ENCODE data around the gene EXT2. TPM values are rescaled to one million over a fixed set of nuclear protein-coding genes. Genes with fewer than 3 reads are reported as not detected.

Gene EXT2
- total RNA-seq: 119 and 128 TPM in 2 replicates

- DNase-seq (ENCODE audit: low read depth in 2 of 2): peak; percentile 61 to 86
These were observed at the start of gene EXT2 for GRCh38 chr11:44095506-44096359. TSS of gene EXT2 (plus strand) at chr11:44095678. CDS start at chr11:44107713, 12,035 bp downstream.

DNA sequence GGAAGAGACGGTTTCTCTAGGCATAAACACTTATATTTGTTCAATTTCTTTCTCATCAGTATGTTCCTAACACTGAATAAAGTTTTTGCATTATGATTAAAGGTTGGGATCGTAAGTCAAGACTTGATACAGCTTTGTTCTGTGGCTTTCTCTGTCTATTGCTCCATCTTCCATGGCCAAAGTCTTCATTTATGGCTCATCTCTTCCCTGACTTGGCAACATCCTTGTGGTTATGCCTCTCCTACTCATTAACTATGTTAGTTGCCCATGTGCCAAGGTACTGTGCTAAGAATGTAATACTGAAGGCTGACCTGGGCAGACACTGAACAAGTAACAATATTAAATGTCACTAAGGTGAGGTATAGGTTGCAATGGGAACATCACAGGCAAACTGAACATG lies 49.3 kb upstream of the EXT2 start:
- no peak for DNase-seq (ENCODE audit: low read depth in 2 of 2)

- no peak for DNase-seq (ENCODE audit: low read depth in 2 of 2)
These were observed 48.2 kb upstream of the EXT2 start for GRCh38 chr11:44047298-44047697.

DNA sequence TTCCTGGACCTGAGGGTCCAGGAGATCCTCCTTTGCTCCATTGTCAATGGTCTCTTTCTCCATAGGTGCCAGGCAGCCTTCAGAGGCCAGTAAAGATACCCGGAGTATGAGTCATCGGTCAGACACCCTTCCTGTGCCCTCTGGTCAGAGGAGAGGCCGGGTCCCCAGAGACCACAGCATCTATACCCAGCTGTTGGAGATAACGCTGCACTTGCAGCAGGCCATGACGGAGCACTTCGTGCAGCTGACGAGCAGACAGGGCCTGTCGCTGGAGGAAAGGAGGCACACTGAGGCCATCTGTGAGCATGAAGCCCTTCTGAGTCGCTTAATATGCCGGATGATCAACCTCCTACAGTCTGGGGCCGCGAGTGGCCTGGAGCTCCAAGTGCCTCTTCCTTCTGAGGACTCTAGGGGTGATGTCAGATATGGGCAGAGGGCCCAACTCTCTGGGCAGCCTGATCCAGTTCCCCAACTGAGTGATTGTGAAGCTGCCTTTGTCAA lies 47.5 kb upstream of the EXT2 start, which contains the start of gene ACCSL:
Gene ACCSL, plus strand, starts transcription at position 51 of the 501 bp plus-strand sequence. Its CDS starts 56 bp downstream, at position 107.
- DNase-seq (ENCODE audit: low read depth in 2 of 2): no peak

- DNase-seq (ENCODE audit: low read depth in 2 of 2): no peak
These were observed 45.6 kb upstream of the EXT2 start for GRCh38 chr11:44049832-44050231.

DNA sequence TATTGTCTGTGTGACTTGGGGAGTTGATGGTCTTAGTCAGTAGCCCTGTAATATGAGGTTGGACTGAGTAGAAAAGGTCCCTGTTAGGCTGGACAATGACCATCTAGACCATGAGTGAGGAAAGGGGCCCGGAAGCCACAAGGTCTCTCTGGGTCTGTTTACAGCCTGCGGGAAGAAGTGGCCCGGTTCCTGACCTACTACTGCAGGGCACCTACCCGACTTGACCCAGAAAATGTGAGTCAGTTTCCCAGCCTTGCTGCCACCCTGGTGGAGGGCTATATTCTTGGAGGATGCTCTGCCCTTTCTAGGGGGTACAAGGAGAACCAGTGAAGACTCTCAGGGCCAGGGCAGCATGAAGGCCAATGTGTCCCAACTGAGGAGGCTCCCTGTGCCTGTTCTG lies 44.3 kb upstream of the EXT2 start:
- DNase-seq (ENCODE audit: low read depth in 2 of 2): no peak

DNA sequence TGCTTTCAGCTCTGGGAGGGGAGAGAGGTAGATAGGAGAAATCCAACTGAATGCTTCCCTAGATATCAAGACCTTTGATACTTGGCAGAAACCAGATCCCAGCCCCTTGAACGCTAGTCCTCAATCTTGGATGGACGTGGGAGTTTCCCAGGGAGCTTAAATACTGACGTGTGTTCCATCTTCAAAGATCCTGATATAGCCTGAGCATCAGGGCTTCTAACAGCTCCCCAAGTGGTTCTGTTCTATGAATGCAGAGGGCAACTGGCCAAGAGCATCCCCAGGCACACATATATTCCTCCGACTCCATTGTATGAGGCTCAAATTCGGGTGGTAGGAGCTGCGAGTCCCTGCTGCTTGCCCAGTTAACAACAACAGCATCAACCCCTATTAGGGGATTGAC lies 38.1 kb upstream of the EXT2 start:
- no peak for DNase-seq (ENCODE audit: low read depth in 2 of 2)

DNA sequence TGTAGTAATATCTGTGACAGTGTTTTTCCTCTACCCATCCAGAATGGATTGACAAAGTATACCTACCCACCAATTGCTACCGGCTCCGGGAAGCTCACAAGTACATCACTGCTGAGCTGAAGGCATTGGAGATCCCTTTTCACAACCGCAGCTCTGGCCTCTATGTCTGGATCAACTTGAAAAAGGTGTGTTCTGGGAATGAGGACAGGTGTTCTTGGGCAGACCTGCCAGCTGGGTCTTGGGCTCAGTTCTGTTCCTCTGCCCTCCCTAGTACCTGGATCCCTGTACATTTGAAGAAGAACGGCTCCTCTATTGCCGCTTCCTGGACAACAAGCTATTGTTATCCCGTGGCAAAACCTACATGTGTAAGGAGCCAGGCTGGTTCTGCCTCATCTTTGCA lies 37.2 kb upstream of the EXT2 start:
- DNase-seq (ENCODE audit: low read depth in 2 of 2): no peak

DNA sequence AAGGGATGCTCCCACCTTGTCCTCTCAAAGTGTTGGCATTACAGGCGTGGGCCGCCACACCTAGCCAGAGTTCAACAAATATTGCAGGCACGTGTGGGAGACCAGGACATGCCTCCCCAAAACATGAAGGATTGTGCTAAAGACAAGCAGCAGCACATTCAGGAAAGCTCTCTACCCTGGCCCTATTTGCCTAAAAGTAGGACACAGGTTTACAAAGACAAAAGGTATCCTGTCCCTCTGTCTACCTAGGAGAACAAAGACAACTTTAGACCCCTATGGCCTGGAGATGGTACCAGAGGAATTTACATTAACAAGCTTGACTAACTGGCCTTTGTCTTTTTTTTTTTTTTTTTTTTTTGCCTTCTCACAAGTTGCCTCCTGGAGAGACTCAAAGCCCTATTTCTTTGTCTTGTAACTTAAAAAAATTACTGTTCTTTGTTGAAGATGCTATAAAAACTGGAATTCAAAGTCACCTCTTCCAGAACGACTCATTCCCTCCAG lies 30.3 kb upstream of the EXT2 start:
- no peak for DNase-seq (ENCODE audit: low read depth in 2 of 2)

DNA sequence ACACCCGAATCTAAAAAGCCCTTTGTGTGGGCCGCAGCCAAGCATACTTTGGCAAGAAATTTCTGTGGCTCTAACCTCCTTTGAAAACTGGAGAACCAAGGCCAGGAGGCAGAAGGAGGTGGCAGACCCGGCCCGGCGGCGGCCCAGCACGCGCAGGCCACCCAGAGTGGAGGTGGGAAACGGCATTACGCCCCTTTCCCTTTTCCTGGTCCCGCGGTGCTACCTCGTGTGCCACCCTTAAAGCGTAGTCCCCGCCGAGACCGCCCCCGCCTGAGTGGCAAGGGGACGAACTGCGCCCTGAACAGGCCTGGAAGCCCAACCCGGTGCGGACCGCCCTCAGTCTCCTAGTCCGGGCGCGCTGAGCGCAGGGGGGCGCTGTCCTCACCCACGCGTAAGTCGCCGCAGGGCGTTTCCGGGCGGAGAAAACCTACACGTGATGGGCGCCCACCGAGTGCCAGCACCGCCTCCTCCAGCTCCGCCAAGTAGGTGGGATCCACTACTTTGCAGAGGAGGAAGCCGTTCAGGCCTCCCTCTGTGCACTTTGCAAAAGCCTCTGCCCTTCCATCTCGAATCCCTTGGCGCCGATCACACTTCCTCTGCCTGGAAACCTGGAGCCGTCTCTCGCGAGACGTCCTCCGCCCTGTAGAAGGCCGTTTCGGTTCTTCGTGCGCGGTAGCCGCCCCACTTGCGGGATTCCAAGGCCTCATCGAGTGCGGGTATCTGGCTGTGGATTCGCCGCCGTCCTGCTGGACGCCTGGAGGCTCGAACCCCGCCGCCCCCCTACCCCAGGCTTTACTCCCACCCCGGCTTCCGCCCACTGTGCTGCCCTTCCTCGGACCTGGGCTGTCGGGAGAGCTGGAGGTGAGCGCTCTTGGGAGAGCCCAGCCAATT lies 29.4 kb upstream of the EXT2 start, which contains the start of gene ACCS:
Gene ACCS, plus strand, starts transcription at position 430 of the 891 bp plus-strand sequence. CDS start 1,358 bp downstream, outside the sequence.
- peak; percentile 81 to 93 for DNase-seq (ENCODE audit: low read depth in 2 of 2)

DNA sequence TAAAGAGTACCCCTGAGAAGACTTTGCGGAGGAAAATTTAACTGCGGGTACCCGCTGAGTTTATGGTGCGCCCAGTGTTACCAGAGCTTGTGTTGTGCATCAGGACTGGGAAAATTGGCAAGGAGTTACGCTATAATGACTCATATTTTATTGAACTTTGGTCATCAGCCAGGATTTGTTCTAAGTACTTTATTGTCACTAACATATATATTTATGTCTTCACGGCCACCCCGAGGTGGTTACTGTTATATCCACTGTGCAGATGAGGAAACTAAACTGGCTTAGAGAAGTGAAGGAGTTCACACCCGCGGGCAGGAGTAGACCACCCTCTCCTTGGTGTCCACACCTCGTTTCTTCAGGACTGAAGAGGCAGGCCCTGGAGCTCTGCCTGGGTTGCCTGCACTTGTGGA lies 28.7 kb upstream of the EXT2 start:
- peak; percentile 75 to 84 for DNase-seq (ENCODE audit: low read depth in 2 of 2)

GRCh38 chr11:44067266-44067665 lies 28.2 kb upstream of the EXT2 start:
- no peak for DNase-seq (ENCODE audit: low read depth in 2 of 2)

DNA sequence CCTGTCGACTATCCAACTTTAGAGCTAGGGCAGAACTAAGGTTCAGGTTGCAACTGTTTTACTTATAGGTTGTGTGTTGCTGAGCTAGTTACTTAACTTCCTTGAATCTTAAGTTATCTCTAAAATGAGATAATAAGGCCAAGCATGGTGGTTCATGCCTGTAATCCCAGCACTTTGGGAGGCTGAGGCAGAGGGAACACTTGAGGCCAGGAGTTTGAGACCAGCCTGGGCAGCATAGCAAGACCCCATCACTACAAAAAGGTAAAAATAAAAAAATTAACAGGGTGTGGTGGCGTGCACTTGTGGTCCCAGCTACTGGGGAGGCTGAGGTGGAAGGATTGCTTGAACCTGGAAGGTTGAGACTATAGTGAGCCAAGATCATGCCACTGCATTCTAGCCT lies 27.3 kb upstream of the EXT2 start:
- DNase-seq (ENCODE audit: low read depth in 2 of 2): no peak

- DNase-seq (ENCODE audit: low read depth in 2 of 2): no peak
These were observed 24.3 kb upstream of the EXT2 start for GRCh38 chr11:44071157-44071556.

DNA sequence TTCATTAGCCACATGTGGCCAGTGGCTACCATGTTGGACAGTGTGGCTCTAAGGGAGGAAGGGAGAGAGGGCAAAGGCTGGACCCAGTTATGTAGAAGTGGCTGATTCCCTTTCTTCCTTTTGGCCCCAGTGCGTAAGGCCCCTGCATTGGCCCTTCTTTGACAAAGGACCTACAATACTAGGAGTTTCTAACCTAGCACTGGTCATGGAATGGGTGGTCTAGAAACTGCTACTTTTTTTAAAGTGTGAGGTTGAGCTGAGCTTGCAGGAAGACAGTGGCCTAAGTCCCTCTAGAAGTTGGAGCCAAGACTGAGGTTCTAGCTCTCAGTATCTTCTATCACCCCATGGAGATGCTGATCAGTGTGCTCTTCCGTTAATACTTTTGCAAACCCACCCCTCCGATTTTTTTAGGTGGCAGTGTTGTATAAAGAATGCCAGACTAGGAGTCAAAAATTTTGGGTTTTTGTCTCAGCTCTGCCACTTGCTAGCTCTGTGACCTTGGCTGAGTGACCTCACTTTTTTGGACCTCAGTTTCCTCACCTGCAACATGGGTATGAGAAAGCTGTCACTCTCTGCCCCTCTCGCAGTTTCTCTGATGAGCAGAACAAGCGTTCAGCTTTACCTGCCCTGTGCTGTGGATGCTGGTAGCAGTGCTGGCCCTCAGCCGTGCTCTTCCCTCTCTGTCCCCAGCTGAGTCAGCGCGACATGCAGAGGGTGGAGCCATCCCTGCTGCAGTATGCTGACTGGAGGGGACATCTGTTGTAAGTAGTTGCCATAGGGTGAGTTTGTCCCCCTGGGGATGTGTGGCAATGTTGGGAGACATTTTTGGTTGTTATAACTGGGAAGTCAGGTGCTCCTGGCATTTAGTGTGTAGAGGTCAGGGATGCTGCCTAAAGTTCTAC lies 22.5 kb upstream of the EXT2 start:
- DNase-seq (ENCODE audit: low read depth in 2 of 2): no peak

GRCh38 chr11:44078794-44079193 lies 16.7 kb upstream of the EXT2 start:
- no peak for DNase-seq (ENCODE audit: low read depth in 2 of 2)

DNA sequence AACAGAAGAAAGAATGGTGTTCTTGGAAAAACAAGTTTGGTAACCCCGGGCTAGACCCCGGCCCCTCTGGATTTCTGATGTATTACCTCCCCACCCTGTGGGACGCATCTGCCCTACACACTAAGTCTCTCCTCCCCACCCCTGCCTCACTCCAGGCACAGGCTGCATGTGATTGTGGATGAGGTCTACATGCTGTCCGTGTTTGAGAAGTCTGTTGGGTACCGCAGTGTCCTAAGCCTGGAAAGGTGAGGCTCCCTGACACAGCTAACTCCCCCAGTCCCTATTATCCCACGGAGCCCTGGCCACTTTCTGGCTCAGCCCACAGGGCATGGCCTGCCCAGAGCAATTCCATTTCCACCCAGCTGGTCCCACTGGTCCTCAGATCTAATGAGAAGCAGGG lies 16.1 kb upstream of the EXT2 start:
- no peak for DNase-seq (ENCODE audit: low read depth in 2 of 2)

- DNase-seq (ENCODE audit: low read depth in 2 of 2): no peak
These were observed 14.5 kb upstream of the EXT2 start for GRCh38 chr11:44080951-44081350.

DNA sequence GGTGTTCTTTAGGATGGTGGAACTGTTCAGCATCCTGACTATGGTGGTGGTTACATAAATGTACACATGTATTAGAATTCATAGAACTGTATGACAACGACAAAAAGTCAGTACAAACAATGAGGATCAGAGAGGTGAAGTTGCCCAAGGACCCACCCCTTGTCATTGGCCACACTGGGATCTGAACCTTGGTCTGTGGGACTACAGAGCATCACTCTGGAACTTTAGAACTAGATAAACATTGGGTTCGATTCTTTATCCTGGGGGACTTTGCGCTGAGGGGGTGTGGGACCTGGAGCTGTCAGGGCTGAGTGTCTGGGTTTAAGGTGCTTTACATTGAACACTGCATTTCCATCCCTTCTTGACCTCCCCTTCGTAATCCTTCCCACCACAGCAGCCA lies 12.8 kb upstream of the EXT2 start:
- DNase-seq (ENCODE audit: low read depth in 2 of 2): no peak

DNA sequence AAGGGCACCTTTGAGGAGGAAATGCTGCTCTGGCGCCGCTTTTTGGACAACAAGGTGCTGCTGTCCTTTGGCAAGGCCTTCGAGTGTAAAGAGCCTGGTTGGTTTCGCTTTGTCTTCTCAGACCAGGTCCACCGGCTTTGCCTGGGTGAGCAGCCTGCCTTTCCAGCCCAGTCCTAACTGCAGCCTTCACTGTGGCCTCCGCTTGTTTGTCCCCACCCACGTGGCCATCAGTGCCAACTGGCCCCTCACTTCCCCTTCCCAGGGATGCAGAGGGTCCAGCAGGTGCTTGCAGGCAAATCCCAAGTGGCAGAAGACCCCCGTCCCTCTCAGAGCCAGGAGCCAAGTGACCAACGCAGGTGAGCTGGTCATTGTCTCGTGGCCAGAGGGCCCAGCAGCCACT lies 12.0 kb upstream of the EXT2 start:
- no peak for DNase-seq (ENCODE audit: low read depth in 2 of 2)

GRCh38 chr11:44083906-44084305 lies 11.6 kb upstream of the EXT2 start:
- no peak for DNase-seq (ENCODE audit: low read depth in 2 of 2)
